Inflammatory macrophage (primary cell): ENCODE data around the gene TMCO1.
"Not testable (repeated sequence)": the region's sequence is repeated elsewhere in the genome, so short reads cannot be mapped to it uniquely, and the experiment has no call there.

ENCODE experiments used
- DNase-seq, 2 donors: peaks; one replicate each; pipeline ENCODE4 v3.0.0-alpha.2; 2020 to 2022

Gene TMCO1

DNA sequence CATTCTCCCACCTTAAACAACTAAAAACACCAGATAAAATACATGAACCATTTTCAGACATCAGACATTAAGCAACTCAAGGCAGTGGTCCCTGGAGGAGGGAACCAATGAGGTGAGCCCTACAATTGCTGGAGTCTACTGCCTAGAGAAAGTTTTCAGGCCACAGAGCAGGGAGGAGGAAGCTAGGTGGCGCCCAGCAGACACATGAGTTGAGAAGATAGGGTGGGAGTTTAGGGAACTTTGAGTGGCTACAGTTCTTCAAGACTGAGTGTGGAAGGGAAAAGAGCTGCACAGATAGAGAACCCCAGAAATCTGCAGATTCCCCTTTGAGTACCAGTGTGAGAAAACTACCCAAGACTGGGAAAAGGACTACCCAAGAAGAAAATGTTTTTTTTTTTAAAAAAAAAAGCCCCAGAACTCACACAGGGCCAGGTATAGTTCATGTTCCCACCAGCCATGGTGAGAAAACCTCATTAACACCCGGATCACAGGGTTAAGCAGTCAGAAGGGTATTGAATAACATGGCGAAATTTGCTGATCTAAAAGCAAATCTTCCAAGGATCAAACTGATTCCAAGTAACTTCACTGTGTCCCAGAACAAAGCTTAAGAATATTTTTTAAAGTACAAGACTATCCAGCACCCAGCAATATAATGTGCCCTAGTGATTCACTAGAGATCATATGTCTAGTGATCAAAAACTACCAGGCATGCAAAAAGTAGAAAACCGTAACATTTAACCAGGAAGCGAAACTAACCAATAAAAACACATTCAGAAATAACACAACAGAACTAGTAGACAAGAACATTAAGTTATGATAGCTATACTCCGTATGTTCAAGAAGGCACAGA lies 82.3 kb downstream of the TMCO1 start:
- peak; percentile 32 to 62 for DNase-seq

DNA sequence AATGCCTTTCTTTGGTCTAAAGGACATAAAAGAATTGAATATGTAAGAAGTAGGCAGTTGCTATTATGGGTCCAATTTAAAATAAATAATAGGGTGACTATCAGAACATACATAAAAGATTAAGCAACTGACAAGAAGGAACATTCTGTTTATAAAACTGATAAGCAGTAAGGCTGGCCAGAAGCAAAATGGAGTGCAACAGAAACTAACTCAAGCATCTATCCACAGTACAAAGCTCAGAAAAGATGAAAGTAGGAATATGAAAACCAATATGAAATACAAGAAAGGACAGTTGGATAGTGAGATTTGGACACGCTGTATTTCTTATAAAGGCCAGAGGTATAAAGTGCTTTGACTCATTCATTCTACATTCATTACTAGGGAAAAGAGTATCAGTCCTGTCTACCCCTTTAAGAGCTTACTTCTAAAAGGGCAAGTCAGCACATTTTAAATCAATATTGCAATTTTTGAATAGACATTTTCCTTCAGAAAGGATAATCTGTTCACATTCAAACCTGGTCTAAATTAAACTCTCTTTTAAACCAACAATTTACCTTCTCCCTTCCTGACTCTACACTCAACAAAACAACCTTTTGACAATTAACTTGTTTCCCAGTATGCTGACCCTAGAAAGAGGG lies 84.7 kb downstream of the TMCO1 start:
- DNase-seq = no peak

DNA sequence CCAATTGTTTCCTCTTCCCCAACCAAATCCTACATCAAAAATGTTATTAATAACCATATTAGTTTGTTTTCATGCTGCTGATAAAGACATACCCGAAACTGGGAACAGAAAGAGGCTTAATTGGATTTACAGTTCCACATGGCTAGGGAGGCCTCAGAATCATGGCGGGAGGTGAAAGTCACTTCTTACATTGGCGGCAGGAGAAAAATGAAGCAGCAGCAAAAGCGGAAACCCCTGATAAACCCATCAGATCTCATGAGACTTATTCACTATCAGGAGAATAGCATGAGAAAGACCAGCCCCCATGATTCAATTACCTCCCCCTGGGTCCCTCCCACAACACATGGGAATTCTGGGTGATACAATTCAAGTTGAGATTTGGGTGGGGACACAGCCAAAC lies 87.9 kb downstream of the TMCO1 start:
- not testable (repeated sequence) for DNase-seq

- DNase-seq = no peak
Measured at GRCh38 chr1:165680303-165680702, 88.4 kb downstream of the TMCO1 start.

DNA sequence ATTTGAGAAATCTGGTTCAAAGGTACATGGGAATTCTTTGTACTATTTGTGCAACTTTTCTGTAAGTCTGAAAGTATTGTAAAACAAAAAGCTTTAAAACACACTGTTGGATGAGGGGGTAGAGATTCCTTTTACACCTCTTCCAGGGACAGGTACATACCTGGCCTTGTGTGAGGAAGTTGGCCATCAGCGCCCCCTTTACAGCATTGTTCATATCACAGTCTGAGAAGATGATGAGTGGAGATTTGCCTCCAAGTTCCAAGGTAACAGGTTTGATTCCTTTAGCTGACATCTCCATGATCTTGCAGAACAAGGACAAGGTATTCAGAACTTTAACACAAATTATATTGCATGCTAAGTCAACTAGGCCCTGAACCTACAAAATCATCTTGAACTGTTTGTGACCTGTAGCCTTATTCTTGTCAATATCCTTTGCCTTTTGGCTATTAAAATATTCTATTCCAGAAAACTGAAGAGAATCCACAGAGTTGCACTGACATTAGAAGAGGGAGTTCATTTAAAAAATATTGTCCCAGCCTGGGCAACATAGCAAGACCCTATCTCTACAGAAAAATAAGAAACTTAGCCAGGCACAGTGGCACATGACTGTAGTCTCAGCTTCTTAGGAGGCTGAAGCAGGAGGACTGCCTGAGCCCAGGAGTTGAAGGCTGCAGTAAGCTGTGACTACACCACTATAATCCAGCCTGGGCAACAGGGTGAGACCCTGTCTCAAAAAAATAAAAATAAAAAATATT lies 89.2 kb downstream of the TMCO1 start:
- DNase-seq = no peak

- no peak for DNase-seq
Measured at GRCh38 chr1:165678509-165678908, 90.2 kb downstream of the TMCO1 start.
